Effector memory CD4-positive, alpha-beta T cell (primary cell): ENCODE measurements around the gene HDHD2.
"Not testable (repeated sequence)": the region's sequence is repeated elsewhere in the genome, so short reads cannot be mapped to it uniquely, and the experiment has no call there.

Experiments
- DNase-seq, 3 donors: peaks; one replicate each; pipeline ENCODE4 v3.0.0-alpha.2; 2020
- H3K27ac ChIP-seq: 2 replicates; pipeline ENCODE4 v1.7.0; 2013; ENCODE audit warnings: mild to moderate bottlenecking, low read length, moderate library complexity; ENCODE audit not compliant: insufficient read depth, poor library complexity, severe bottlenecking
- H3K27me3 ChIP-seq: replicated peaks from 2 replicates; pipeline ENCODE4 v1.7.0; 2013; ENCODE audit warnings: mild to moderate bottlenecking, low read length; ENCODE audit not compliant: insufficient read depth, control insufficient read depth, poor library complexity, severe bottlenecking
- H3K36me3 ChIP-seq: 2 replicates; pipeline ENCODE4 v1.7.0; 2013; ENCODE audit warnings: mild to moderate bottlenecking, low read length, moderate library complexity; ENCODE audit not compliant: control insufficient read depth, insufficient read depth
- H3K4me1 ChIP-seq: 2 replicates; pipeline ENCODE4 v1.7.0; 2013; ENCODE audit warnings: low read length, mild to moderate bottlenecking; ENCODE audit not compliant: control insufficient read depth, insufficient read depth, poor library complexity, severe bottlenecking
- H3K4me3 ChIP-seq: 2 replicates; pipeline ENCODE4 v1.7.0; 2013; ENCODE audit warnings: low read length, low read depth, mild to moderate bottlenecking; ENCODE audit not compliant: insufficient read depth, poor library complexity, severe bottlenecking
- H3K9me3 ChIP-seq: 2 replicates; pipeline ENCODE4 v1.7.0; 2013; ENCODE audit warnings: mild to moderate bottlenecking, low read length, moderate library complexity; ENCODE audit not compliant: control insufficient read depth

The HDHD2 gene

DNA sequence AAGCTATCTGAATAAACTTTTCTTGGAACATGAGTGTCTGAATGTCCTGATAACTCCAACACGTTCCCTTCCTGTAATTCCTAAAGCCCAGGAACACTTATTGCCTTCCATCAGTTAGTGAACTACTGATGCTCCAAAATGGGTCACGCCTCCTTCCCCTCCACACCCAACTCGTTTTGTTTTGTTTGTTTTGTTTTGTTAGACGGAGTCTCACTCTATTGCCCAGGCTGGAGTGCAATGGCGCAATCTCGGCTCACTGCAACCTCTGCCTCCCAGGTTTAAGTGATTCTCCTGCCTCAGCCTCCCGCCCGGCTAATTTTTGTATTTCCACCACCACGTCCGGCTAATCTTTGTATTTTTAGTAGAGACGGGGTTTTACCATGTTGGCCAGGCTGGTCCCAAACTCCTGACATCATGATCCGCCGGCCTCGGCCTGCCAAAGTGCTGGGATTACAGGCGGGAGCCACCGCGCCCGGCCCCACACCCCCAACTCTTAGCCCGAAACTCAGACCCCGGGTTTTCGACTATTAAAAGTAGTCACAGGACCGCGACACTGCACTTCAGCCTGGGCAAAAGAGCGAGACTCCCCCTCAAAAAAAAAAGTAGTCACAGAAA is 25.1 kb upstream of the HDHD2 start:
- no peak for DNase-seq
- Histone ChIP-seq H3K9me3 (no peaks in the 10 kb centered on the region), H3K27ac (peak overlapping the region; percentile 63), H3K4me1 (peaks cover 10% of the 10 kb centered on the region), H3K27me3 (no peaks in the 10 kb centered on the region), H3K36me3 (no peaks in the 10 kb centered on the region), H3K4me3 (peak overlapping the region; percentile 100)

DNA sequence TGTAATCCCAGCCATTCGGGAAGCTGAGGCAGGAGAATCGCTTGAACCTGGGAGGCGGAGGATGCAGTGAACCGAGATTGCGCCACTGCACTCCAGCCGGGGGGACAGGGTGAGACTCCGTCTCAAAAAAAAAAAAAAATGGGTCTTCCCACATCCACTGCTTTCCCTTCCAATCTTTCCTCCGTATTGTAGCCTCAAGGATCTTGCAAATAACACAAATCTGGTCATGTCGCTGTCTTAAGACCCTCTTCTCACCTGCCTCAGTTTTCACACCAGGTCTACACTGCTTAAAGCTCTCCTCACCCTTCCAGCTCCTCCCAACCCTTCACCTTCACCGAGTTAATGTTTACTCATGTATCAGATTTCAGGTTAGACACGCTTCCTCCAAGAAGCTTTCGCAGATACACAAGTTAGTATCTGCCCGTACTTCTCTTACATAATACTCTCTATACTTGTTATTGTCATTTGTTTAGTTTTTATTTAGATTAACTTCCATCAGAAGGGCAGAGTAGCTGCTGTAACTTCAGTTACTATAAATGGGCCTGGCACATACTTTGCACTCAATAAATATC is 24.3 kb upstream of the HDHD2 start:
- peak overlapping the region; percentile 100 for H3K4me3 ChIP-seq
- H3K9me3 ChIP-seq: no peaks in the 10 kb centered on the region
- no peaks in the 10 kb centered on the region for H3K27me3 ChIP-seq
- H3K4me1 ChIP-seq: peaks cover 10% of the 10 kb centered on the region
- no peak for DNase-seq
- H3K36me3 ChIP-seq: no peaks in the 10 kb centered on the region
- H3K27ac ChIP-seq: no peak overlapping the region

DNA sequence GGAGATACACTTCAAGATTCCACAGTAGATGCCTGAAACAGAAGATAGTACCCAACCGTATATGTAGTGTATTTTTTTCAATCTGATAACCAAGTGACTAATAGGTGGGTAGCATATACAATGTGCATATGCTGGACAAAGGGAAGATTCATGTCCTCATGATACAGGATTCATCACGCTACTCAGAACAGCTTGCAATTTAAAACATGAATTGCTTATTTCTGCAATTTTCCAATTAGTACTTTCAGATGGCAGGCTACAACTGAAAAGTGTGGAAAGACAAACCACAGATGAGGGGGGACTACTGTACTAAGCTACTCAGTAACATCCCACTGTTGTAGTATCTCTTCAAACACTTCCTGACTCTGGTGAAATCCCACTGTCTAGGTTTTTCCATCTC is 22.2 kb upstream of the HDHD2 start:
- no peaks in the 10 kb centered on the region for H3K36me3 ChIP-seq
- no peak overlapping the region for H3K27ac ChIP-seq
- no peak for DNase-seq
- H3K27me3 ChIP-seq: no peaks in the 10 kb centered on the region
- peaks cover 10% of the 10 kb centered on the region for H3K4me1 ChIP-seq
- H3K9me3 ChIP-seq: no peaks in the 10 kb centered on the region
- H3K4me3 ChIP-seq: no peak overlapping the region

DNA sequence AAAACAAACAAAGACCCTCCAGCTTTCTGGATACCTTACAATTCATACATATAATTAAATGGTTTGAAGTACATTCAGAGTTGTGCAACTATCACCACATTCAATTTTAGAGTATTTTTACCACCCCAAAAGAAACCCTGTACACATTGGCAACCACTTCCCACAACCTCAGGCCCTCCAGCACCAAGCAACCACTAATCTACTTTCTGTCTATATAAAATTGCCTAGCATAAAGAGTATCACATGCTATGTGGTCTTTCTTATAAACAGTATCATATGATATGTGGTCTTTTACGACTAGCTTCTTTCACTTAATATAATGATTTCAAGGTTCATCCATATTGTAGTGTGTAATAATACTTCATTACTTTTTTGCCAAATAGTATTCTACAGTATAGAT is 18.6 kb upstream of the HDHD2 start:
- DNase-seq: no peak

DNA sequence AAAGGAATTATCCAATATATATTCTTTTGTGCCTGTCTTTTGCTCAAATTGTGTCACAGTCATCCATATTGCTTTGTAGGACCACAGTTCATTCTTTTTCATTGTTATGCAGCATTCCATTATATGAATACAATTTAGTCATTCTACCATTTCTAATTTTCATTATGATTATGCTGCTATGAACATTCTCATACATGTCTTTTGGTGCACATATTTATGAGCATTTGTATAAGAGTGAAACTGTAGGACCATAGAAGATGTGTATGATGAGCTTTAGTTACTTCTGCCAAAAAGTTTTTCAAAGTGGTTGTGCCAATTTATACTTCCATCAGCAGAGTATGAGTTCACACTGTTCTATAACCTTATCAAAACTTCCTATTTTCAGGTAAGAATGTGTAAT is 18.2 kb upstream of the HDHD2 start:
- Histone ChIP-seq H3K9me3 (no peaks in the 10 kb centered on the region), H3K4me3 (no peak overlapping the region), H3K27me3 (no peaks in the 10 kb centered on the region), H3K36me3 (no peaks in the 10 kb centered on the region), H3K4me1 (no peaks in the 10 kb centered on the region), H3K27ac (no peak overlapping the region)
- DNase-seq: no peak

More for the DNA sequence above, 18.6 kb upstream of the HDHD2 start:
- Histone ChIP-seq H3K4me3 (no peak overlapping the region), H3K27ac (no peak overlapping the region), H3K27me3 (no peaks in the 10 kb centered on the region), H3K4me1 (no peaks in the 10 kb centered on the region), H3K9me3 (no peaks in the 10 kb centered on the region), H3K36me3 (no peaks in the 10 kb centered on the region)

DNA sequence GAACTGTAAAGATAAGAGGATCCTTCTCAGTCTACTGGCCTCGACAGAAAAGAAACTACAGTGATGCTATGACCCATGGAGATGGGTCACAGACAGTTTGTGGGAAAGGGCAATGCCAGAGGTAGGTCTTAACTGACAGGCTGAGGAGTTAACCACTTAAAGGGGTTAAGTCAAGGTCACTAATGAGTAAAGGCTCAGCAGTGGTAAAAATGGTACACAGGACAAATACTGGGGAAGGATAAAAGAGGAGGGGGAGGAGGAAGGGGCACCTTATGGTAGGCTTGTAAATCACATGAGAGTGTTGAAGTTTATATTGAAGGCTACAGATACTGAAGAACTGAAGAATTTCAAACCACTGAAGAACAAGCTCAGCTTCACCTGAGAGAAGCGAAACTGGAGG is 16.0 kb upstream of the HDHD2 start:
- H3K9me3 ChIP-seq: no peaks in the 10 kb centered on the region
- no peak overlapping the region for H3K27ac ChIP-seq
- no peak for DNase-seq
- no peak overlapping the region for H3K4me3 ChIP-seq
- no peaks in the 10 kb centered on the region for H3K27me3 ChIP-seq
- no peaks in the 10 kb centered on the region for H3K4me1 ChIP-seq
- no peaks in the 10 kb centered on the region for H3K36me3 ChIP-seq

DNA sequence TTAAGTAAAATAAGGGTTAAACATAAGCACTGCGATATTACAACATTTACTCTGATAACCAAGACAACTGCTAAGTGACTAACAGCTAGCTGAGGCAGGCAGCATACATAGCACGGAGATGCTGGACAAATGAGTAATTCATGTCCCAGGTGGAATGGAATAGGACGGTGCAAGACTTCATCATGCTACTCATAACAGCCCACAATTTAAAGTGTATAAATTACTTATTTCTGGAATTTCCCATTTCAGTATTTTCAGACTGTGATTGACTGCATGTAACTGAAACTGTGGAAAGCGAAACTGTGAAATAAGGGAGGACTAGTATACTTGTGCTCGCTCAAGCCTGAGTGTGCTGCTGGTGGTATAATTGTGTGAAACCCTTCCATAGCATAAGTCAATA is 12.9 kb upstream of the HDHD2 start:
- Histone ChIP-seq H3K27ac (no peak overlapping the region), H3K4me3 (no peak overlapping the region), H3K4me1 (no peaks in the 10 kb centered on the region), H3K27me3 (no peaks in the 10 kb centered on the region), H3K36me3 (no peaks in the 10 kb centered on the region), H3K9me3 (no peaks in the 10 kb centered on the region)
- no peak for DNase-seq

DNA sequence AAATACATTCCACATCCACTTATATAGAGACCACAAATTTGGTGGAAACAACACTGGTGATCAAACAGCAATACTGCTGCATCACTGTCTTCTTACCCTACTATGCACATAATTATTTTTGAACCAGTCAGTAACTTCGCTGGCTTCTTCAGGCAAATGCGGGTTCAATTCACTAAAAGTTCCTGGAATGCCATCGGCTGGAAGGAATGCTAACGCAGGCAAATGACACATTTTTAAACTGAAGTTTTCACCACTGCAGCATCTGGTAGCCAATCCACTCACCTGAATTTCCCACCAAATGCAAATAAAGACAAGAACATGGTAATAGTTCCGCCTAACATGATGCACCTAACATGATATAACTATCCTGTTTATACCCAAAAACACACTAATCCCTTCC is 10.0 kb upstream of the HDHD2 start:
- Histone ChIP-seq H3K36me3 (no peaks in the 10 kb centered on the region), H3K4me1 (no peaks in the 10 kb centered on the region), H3K4me3 (no peak overlapping the region), H3K27ac (no peak overlapping the region), H3K9me3 (no peaks in the 10 kb centered on the region), H3K27me3 (no peaks in the 10 kb centered on the region)
- DNase-seq: no peak

DNA sequence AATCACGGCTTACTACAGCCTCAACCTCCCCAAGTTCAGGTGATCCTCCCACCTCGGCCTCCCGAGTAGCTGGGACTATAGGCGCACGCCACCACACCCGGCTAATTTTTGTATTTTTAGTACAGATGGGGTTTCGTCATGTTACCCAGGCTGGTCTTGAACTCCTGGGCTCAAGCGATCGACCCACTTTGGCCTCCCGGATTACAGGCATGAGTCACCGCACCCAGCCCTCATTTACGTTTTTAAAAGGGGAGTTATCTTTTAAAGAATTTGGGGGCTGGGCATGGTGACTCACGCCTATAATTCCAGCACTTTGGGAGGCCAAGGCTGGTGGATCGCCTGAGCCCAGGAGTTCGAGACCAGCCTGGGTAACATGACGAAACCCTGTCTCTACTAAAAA is 8.1 kb upstream of the HDHD2 start:
- H3K27ac ChIP-seq, H3K36me3 ChIP-seq, DNase-seq, H3K4me1 ChIP-seq, H3K9me3 ChIP-seq, H3K27me3 ChIP-seq, H3K4me3 ChIP-seq: not testable (repeated sequence)

DNA sequence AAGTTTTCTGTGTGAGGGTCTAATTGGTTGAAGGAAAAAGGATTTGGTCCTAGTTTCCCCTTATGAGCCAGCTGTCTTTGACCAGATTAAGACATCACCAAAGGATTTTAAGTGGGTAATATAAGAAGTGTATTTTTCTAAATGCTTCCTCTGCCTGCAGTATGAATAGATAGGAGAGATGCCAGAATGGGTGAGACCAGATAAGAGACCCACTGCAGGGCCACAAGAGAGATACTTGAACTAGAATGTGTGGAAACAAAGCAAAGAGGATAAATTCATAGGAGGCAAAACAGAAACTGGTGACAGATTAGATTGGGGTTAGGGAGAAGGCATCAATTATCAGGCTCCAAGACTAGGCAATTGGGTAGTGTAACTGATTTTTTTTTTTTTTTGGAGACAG is 1.1 kb upstream of the HDHD2 start:
- Histone ChIP-seq H3K9me3 (no peaks in the 10 kb centered on the region), H3K4me3 (peak overlapping the region; percentile 84), H3K36me3 (no peaks in the 10 kb centered on the region), H3K4me1 (peaks cover 13% of the 10 kb centered on the region), H3K27me3 (no peaks in the 10 kb centered on the region), H3K27ac (peak overlapping the region; percentile 68)
- DNase-seq: no peak
